Ovary (tissue), 9 donors: ENCODE measurements around the gene LRRC26. TPM values are rescaled to one million over a fixed set of nuclear protein-coding genes. Genes with fewer than 3 reads are reported as not detected.
A peak's percentile ranks its signal among the peaks of the same experiment; 100 is the strongest.

Source experiments
- DNase-seq, 5 donors: peaks; one replicate each; pipeline ENCODE4 v3.0.0-alpha.2; 2019 to 2020
- H3K27ac ChIP-seq, 2 donors: fragments of 200-600 bp; one replicate each; pipeline versions ENCODE4 v1.5.1 to v1.8.0; 2019 to 2022
- H3K27me3 ChIP-seq: fragments of 200-600 bp; one replicate; pipeline ENCODE4 v1.8.0; 2022
- H3K36me3 ChIP-seq: fragments of 200-600 bp; sonication (generic); one replicate; pipeline ENCODE4 v1.5.1; 2019
- H3K4me1 ChIP-seq: one replicate; pipeline ENCODE4 v1.8.1; 2013; ENCODE audit warnings: mild to moderate bottlenecking, moderate library complexity; ENCODE audit not compliant: insufficient read depth
- H3K4me3 ChIP-seq: fragments of 200-600 bp; sonication (generic); one replicate; pipeline ENCODE4 v1.5.1; 2017
- H3K9me3 ChIP-seq, 2 donors: fragments of 200-600 bp in 1 of 2; sonication (generic) in 1 of 2; one replicate each; pipeline versions ENCODE4 v1.5.1 to v1.8.1; 2013 to 2019; ENCODE audit warnings: mild to moderate bottlenecking in 1 of 2, moderate library complexity in 1 of 2
- CTCF ChIP-seq, 3 donors: fragments of 450-650 bp in 2 of 3; fragments of 200-600 bp in 1 of 3; IDR thresholded peaks; one replicate each; pipeline versions ENCODE4 v1.5.1 to v1.8.0; 2016 to 2022; ENCODE audit warnings: antibody characterized with exemption in 3 of 3, mild to moderate bottlenecking in 1 of 3
- EP300 ChIP-seq: sonication (generic); formaldehyde crosslinking; IDR thresholded peaks from one replicate; pipeline ENCODE4 v1.6.1; 2017; ENCODE audit warnings: antibody characterized with exemption
- POLR2A ChIP-seq: fragments of 450-650 bp; IDR thresholded peaks from one replicate; pipeline ENCODE4 v1.6.1; 2017; ENCODE audit warnings: antibody characterized with exemption, mild to moderate bottlenecking, moderate library complexity
- WGBS, 3 donors: extraction: QIAGEN DNeasy Blood & Tissue Kit in 1 of 3; methylation state at CpG; one replicate each; pipeline versions ENCODE4 v1.1.5 to v1.1.7; 2013 to 2017; 5-methylcytosine and 5-hydroxymethylcytosine counted together
- intact Hi-C, 4 donors: fragments of 100-400 bp; cut with DNase I; formaldehyde crosslinking; loops; one replicate each; pipeline versions ENCODE4 v1.11.0 to v1.15.1; 2022 to 2023
- polyA plus RNA-seq, 2 donors: library from polyadenylated mRNA; stranded (reverse); fragments of 200-250 nt in 1 of 2; fragments of 350-450 nt in 1 of 2; fragmentation: Illumina TruSeq in 1 of 2; extraction: RNeasy Lipid Tissue Mini Kit (QIAGEN cat#74804) in 1 of 2; gene quantifications; one replicate each; pipeline ENCODE4 v1.2.3, GENCODE V29; 2013 to 2014
- total RNA-seq, 7 donors: library from RNA; depleted of rRNA in 2 of 7; stranded (reverse); fragments of >200 nt in 2 of 7; fragmentation: NEBNext Ultra II Directional in 3 of 7; extraction: Animal tissue kit (Norgen Biotek cat#: 25700) in 3 of 7; gene quantifications; one replicate each; pipeline versions ENCODE4 v1.1.0 to v1.2.4, GENCODE V29; 2016 to 2023
- donor health status: DM: no; HTN: no; CAD: no; lungs with moderate emphysema.
- donor health status: DM: no; HTN: no; CAD: no.
- donor health status: Bipolar disorder and iron deficiency.
- donor health status: DM: yes; HTN: yes; CAD: no.
- donor health status: DM: no; HTN: no; CAD: no.
- donor health status: DM: yes; HTN: yes; CAD: no.

The LRRC26 gene
- total and polyA plus RNA-seq, 9 donors = 0.23 to 3.0 TPM; not detected in 7

- H3K9me3 ChIP-seq = no peaks in the 10 kb centered on the region
- no peak overlapping the region for H3K27ac ChIP-seq
- peaks cover 28% of the 10 kb centered on the region for H3K27me3 ChIP-seq
- H3K36me3 ChIP-seq = no peaks in the 10 kb centered on the region
- H3K4me3 ChIP-seq = peak overlapping the region; percentile 18
- DNase-seq = no peak
- H3K4me1 ChIP-seq = peaks cover 14% of the 10 kb centered on the region
- intact Hi-C loops = no loop called here
- 0 to 1% (median 0%) methylated on average over 17 to 36 of the region's 36 CpGs for WGBS, 3 donors
- no peak for TF ChIP-seq CTCF (IDR thresholded peaks at IDR 0.05)
- no peak for TF ChIP-seq POLR2A
- no peak for TF ChIP-seq EP300
Observed at GRCh38 chr9:137168573-137168903, 1.3 kb downstream of the LRRC26 start.

GRCh38 chr9:137167747-137168572, 1.9 kb downstream of the LRRC26 start:
- H3K4me3 ChIP-seq = peak overlapping the region; percentile 18
- no peak overlapping the region for H3K27ac ChIP-seq
- peaks cover 14% of the 10 kb centered on the region for H3K4me1 ChIP-seq
- H3K36me3 ChIP-seq = no peaks in the 10 kb centered on the region
- H3K9me3 ChIP-seq = no peaks in the 10 kb centered on the region
- peak in 1 of 5 donors; percentile 39 for DNase-seq
- 1 to 2% (median 2%) methylated on average over 28 to 57 of the region's 57 CpGs for WGBS, 3 donors
- intact Hi-C loops = no loop called here
- TF ChIP-seq CTCF (IDR thresholded peaks at IDR 0.05) (no peak), POLR2A (no peak), EP300 (no peak)
- H3K27me3 ChIP-seq = peaks cover 28% of the 10 kb centered on the region

- intact Hi-C loops = no loop called here
- no peak for DNase-seq
- TF ChIP-seq POLR2A = no peak
- TF ChIP-seq CTCF (IDR thresholded peaks at IDR 0.05) = no peak
- TF ChIP-seq EP300 = no peak
- Histone ChIP-seq H3K4me1 (peaks cover 17% of the 10 kb centered on the region), H3K27me3 (peaks cover 28% of the 10 kb centered on the region), H3K4me3 (no peak overlapping the region), H3K9me3 (no peaks in the 10 kb centered on the region), H3K27ac (no peak overlapping the region), H3K36me3 (no peaks in the 10 kb centered on the region)
- WGBS, 3 donors = 8 to 20% (median 18%) methylated on average over 26 to 44 of the region's 44 CpGs
Observed at GRCh38 chr9:137167277-137167746, 2.5 kb downstream of the LRRC26 start.

GRCh38 chr9:137166380-137167229, 3.2 kb downstream of the LRRC26 start:
- TF ChIP-seq CTCF (IDR thresholded peaks at IDR 0.05) (no peak), EP300 (no peak), POLR2A (no peak)
- peaks cover 17% of the 10 kb centered on the region for H3K4me1 ChIP-seq
- H3K4me3 ChIP-seq = no peak overlapping the region
- H3K9me3 ChIP-seq = no peaks in the 10 kb centered on the region
- H3K27me3 ChIP-seq = peaks cover 28% of the 10 kb centered on the region
- no peak overlapping the region for H3K27ac ChIP-seq
- intact Hi-C loops = no loop called here
- no peaks in the 10 kb centered on the region for H3K36me3 ChIP-seq
- DNase-seq = no peak
- 60 to 66% (median 60%) methylated on average over 19 to 22 of the region's 22 CpGs for WGBS, 3 donors
